ENCODE data around the gene QKI.

The QKI gene

DNA sequence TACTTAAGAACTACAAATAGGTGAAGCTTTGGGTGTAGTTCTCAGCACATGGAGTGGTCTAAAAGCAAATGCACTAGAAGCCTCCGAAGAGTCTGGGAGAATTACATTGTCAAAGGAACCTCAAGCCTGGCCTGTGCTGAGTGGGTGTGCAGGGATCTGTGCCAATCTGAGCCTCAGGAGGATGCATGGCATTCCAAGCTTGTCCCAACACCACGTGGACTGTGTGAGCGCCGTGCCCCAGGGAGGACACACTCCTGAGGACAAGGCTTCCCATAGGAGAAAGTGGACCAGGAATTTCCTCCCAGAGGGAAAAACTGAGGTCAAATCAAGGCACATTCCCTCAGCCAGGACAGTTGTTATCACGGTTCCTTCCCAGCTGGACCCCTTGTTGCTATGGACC lies 185.8 kb downstream of the QKI start:
- TF ChIP-seq, protein P1, sequence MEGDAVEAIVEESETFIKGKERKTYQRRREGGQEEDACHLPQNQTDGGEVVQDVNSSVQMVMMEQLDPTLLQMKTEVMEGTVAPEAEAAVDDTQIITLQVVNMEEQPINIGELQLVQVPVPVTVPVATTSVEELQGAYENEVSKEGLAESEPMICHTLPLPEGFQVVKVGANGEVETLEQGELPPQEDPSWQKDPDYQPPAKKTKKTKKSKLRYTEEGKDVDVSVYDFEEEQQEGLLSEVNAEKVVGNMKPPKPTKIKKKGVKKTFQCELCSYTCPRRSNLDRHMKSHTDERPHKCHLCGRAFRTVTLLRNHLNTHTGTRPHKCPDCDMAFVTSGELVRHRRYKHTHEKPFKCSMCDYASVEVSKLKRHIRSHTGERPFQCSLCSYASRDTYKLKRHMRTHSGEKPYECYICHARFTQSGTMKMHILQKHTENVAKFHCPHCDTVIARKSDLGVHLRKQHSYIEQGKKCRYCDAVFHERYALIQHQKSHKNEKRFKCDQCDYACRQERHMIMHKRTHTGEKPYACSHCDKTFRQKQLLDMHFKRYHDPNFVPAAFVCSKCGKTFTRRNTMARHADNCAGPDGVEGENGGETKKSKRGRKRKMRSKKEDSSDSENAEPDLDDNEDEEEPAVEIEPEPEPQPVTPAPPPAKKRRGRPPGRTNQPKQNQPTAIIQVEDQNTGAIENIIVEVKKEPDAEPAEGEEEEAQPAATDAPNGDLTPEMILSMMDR (conservative IDR thresholded peaks at IDR 0.05; ENCODE audit: low read length), result no peak
- H3K4me3 ChIP-seq (ENCODE audit: low read length), result no peak overlapping the region
- DNase-seq (ENCODE audit: low read depth), result no peak

DNA sequence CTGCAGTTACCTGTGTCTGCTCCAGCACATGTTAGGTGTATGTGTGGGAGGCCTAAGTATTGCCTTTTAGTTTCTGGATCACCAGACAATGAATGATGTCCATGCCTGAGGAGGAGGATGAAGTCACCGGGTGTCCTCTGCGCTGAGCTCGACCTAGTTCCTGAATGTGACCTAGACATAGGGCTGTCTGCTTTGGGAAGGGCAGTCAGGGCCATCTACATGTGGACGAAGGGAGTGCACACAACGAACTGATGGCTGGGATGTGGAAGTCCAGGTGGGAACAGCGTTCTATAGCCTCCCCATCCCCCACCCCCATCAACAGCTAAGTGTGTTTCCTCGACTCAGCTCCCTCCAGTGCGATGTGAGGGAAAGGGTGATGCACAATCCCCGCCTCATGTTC lies 186.3 kb downstream of the QKI start:
- no peak overlapping the region for H3K4me3 ChIP-seq (ENCODE audit: low read length)
- DNase-seq (ENCODE audit: low read depth), result no peak
- TF ChIP-seq, protein P1 (conservative IDR thresholded peaks at IDR 0.05; ENCODE audit: low read length), result no peak

DNA sequence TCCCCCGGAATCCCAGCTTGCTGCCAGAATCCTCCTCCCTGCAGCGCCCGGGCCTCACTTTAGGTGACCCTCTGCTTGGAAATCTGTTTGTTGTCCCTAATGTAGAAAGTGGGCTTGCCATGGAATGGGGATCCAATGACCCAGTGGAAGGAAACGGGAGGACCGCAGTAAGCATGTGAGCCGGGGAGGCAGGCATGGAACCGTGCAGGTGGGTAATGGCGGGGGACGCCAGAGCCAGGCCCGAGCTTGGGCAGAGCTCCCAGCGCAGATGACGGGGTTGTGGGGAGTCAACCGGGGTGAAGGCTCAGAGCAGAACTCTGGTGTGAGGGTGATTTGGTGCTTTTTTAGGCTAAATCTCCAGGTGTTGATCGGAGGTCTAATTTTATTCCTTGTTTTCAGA lies 188.3 kb downstream of the QKI start:
- TF ChIP-seq, protein P1 (conservative IDR thresholded peaks at IDR 0.05; ENCODE audit: low read length), result no peak
- H3K4me3 ChIP-seq (ENCODE audit: low read length), result no peak overlapping the region
- no peak for DNase-seq (ENCODE audit: low read depth)

DNA sequence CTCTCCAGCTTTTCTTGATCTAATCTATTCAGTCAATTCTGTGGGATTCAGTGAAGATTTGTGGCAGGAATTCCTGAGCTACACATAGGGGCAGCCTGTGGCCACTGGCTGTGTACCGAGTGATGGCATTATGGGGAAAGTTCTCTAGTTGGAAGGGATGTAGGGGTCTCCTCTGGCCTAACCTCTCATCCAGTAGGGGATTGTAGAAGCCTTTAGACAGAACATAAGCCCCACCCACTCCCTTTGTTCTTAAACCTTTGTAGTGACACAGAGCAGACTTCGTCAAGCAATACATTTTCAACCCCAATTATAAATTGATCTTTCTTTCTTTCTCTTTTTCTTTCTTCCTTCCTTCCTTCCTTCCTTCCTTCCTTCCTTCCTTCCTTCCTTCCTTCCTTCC lies 188.9 kb downstream of the QKI start:
- H3K4me3 ChIP-seq (ENCODE audit: low read length), result no peak overlapping the region
- TF ChIP-seq, protein P1 (conservative IDR thresholded peaks at IDR 0.05; ENCODE audit: low read length), result no peak
- no peak for DNase-seq (ENCODE audit: low read depth)

DNA sequence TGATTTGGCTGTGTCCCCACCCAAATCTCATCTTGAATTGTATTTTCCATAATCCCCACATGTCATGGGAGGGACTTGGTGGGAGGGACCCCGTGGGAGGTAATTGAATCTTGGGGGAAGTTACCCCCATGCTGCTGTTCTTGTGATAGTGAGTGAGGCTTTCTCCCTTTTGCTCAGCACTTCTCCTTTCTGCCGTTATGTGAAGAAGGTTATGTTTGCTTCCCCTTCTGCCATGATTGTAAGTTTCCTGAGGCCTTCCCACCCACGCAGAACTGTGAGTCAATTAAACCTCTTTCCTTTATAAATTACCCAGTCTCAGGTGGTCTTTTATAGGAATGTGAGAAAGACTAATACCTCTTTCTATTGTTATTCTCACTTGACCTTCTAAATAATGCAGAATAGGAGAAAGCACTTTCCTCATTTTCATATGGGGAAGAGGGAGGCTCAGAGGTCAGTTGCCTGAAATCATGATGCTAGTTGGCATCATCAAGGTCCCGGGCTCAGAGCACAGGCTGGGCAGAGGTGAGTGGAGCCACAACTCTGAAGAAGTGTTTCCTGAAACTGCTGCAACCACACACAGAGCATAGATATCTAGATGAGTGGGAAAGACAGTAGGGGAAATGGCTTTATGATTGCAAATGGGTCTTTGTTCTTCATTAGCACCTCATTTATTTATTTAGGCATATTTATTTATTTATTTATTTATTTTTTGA lies 191.0 kb downstream of the QKI start:
- H3K4me3 ChIP-seq (ENCODE audit: low read length), result no peak overlapping the region
- no peak for DNase-seq (ENCODE audit: low read depth)
- TF ChIP-seq, protein P1 (conservative IDR thresholded peaks at IDR 0.05; ENCODE audit: low read length), result no peak

DNA sequence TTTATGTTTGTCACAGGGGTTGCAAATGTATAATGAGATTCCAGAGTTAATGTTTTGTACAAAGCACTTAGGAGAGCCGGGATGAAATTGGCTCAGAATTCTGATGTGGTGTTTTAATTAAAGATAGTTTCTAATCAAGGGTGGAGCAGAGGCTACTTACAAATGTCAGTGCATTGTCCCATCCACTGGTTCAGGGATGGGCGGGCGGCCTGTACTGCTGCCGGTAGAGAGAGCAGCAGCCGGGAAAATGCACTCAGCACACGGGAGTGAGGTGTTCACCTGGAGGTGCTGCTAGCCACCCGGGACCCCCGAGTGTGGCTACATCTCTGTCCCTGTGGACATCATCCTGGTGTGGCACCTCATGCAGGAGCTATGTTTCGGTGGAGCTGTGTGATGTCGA lies 193.3 kb downstream of the QKI start:
- TF ChIP-seq, protein P1 (conservative IDR thresholded peaks at IDR 0.05; ENCODE audit: low read length), result no peak

DNA sequence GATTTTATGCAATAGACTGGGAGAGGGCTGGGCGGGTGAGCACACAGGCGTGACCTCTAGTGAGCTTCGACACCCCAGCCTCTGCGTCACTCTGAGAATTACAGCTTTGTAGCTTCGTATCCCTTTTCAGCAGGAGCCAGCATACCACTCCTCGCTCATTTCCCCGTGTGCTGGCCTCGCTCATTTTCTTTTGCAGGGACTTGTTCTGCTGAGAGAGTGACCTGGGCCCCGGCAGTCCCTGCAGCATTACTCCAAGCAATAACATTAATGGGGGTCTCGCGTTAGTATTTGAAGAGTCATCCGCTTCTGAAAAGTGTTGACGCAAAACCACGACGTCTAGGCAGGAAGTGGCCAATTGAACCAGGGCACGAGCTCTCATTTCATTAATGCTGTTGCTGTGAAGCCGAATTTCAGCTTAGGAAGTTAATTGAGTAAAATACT lies 193.7 kb downstream of the QKI start:
- DNase-seq (ENCODE audit: low read depth), result no peak
- TF ChIP-seq, protein P1 (conservative IDR thresholded peaks at IDR 0.05; ENCODE audit: low read length), result no peak
- no peak overlapping the region for H3K4me3 ChIP-seq (ENCODE audit: low read length)

More for the DNA sequence above, 193.3 kb downstream of the QKI start:
- no peak overlapping the region for H3K4me3 ChIP-seq (ENCODE audit: low read length)
- DNase-seq (ENCODE audit: low read depth), result no peak
